Glomerular visceral epithelial cell (primary cell): Measurements from ENCODE around the gene FBRSL1.
"Not testable (repeated sequence)": the region's sequence is repeated elsewhere in the genome, so short reads cannot be mapped to it uniquely, and the experiment has no call there.

ENCODE experiments used
- DNase-seq: peaks from one replicate; pipeline ENCODE4 v3.0.0-alpha.2; 2016; ENCODE audit errors: extremely low spot score

Gene FBRSL1

GRCh38 chr12:132525833-132526455 lies 36.0 kb downstream of the FBRSL1 start:
- DNase-seq: no peak

DNA sequence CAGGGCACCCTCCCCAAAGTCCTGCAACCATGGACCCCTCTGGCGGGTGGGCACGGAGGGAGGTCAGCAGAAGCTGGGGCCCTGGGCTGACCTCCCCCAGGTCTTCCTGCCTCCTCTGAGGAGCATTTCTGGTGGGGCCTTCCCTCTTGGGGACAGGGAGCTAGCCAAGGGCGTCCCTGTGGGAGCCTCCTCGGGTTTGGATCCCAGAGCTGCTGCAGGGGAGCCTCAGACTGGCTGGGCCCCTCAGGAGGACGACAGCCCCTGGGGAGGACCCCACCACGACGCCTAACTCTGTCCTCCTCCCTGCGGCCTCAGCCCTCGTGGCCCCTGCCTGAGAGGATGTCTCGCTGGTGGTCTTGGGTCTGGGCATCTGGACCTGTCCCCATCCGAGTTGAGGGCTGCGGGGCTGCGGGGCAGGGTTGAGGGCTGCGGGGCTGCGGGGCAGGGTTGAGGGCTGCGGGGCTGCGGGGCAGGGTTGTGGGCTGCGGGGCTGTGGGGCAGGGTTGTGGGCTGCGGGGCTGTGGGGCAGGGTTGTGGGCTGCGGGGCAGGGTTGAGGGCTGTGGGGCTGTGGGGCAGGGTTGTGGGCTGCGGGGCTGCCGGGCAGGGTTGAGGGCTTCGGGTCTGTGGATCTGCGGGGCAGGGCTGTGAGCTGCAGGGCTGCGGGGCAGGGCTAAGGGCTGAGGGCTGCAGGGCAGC lies 37.4 kb downstream of the FBRSL1 start:
- no peak for DNase-seq

DNA sequence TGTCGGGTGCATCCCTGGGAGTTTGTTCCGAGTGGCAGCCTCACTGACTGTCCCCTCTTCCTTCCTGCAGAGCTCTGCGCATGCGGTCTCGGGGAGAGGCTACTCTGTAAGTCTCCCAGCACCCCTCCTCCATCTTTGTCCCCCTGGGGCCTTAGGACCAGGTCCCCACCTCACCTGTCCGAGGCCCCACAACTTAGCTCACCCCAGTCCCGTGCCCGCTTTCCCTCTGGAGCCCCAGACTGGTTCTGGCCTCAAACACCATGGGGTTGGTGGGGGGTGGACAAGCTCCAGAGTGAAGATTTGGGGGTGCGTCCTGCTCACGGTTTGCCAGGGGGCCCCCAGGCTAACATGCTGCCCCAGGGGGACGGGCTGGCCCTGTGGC lies 37.9 kb downstream of the FBRSL1 start:
- no peak for DNase-seq

- no peak for DNase-seq
Observed at GRCh38 chr12:132528564-132529106, 38.7 kb downstream of the FBRSL1 start.

GRCh38 chr12:132529156-132529839 lies 39.3 kb downstream of the FBRSL1 start:
- DNase-seq: no peak

DNA sequence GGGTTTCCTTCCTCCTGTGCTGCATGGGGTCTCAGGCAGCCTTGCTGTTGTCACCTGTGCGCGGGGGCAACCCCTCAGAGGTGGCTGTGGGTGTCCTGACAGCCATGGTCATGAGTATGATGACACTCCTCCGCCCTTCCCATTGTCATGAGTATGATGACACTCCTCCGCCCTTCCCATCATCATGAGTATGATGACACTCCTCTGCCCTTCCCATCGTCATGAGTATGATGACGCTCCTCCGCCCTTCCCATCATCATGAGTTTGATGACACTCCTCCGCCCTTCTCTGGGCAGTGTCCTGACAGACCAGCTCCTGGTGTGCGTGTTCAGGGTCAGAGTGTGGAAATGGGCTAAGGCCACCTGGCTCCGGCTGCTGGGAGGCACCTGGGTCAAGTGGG lies 40.0 kb downstream of the FBRSL1 start:
- no peak for DNase-seq

DNA sequence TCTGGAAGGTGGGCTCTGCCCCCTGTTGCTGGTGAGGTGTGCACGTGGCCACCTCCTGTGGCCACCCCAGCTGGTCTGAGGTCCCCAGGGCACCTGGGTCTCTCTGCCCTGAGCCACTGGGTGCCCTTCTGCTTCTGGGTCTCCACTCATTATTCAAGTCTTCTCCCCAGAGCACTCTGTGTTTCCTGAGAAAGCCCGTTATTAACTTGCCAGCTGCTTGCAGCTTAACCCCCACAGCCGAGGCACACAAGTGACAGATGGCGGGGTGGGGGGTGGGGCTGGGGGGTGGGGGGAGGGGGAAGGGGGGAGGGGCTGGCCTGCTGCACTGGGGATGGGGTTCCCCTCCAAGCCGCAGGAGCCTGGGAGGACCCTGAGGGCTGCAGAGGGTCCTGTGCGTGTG lies 40.5 kb downstream of the FBRSL1 start:
- no peak for DNase-seq

GRCh38 chr12:132530851-132531250 lies 40.9 kb downstream of the FBRSL1 start:
- DNase-seq: no peak

DNA sequence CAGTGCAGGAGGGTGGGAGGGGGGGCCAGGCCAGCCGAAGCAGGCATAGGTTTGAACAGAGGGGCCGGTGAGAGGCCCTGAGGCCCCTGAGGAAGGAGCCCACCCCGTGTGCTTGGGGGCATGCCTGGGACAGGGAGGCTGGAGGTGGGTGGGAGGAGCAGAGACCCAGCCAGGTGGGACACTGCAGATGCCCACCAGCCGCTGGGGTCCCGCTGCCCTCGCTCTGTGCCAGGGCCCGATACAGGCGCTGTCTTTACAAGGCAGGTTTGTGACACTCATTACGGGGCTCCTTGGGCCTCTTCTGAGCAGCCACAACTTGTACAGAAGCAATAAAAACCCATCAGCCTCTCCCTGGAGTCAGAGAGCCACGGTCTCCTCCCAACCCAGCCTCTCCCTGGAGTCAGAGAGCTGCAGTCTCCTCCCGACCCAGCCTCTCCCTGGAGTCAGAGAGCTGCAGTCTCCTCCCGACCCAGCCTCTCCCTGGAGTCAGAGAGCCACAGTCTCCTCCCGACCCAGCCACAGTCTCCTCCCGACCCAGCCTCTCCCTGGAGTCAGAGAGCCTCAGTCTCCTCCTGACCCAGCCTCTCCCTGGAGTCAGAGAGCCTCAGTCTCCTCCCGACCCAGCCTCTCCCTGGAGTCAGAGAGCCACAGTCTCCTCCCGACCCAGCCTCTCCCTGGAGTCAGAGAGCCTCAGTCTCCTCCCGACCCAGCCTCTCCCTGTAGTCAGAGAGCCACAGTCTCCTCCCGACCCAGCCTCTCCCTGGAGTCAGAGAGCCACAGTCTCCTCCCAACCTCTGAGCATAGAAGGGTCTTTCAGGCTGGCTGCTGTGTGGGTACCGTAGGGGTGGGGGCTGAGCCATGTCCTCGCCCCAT lies 43.0 kb downstream of the FBRSL1 start:
- not testable (repeated sequence) for DNase-seq

- no peak for DNase-seq
Observed at GRCh38 chr12:132533584-132533958, 43.6 kb downstream of the FBRSL1 start.

DNA sequence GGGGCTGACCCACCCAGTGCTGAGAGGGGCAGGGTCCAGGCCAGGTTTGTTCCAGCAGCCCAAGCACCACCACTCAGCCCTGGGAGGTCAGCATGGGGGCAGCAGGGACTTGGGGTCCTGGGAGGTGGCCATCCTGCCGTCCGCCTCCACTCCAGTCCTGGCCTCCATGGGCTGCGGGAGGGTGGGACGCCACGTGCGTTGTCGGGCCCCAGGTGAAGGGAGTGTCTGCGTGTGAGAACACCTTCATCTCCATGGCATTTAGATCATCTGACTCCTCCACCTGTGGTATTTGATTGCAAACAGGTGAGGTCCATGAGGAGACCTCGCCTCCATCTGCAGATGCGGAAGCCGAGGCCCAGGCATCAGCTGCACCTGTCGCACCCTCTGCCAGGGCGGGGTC lies 44.1 kb downstream of the FBRSL1 start:
- no peak for DNase-seq

DNA sequence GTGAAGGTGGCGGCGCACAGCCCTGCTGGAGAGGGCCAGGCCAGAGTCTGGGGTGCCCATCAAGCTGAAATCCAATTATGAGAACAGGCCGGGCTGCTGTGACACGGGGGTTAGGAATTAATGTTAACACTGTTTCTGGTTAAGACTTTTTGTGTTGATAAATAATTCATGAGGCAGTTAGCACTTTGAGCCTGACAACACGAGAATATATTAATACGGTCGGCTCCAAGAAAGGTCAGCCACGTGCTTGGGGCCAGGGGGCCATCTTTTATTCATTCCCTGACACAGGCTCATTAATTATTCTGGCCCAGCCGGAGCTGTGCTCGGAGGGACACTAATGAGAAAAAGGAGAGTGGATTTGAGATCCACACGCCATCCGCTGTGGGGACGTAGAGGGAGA lies 45.1 kb downstream of the FBRSL1 start:
- DNase-seq: no peak

GRCh38 chr12:132536102-132536876 lies 46.3 kb downstream of the FBRSL1 start:
- DNase-seq: no peak

DNA sequence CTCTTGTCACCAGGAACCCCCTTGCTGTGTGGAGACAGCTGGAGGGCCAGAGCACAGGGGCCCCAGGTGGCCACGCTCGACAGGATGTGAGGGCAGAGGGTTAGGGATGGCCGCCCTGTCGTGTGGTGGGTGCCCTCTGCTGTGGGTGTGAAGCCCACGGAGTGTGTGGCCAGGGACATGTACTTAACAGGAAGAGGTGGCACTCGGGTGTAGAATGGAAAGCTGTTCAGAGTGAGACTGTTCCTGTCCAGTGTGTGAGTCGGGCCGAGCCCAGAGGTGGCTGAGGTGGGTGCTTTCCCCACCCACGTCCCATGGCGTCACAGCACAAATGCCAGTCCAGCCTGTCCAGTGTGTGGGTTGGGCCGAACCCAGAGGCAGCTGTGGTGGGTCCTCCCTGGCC lies 47.1 kb downstream of the FBRSL1 start:
- no peak for DNase-seq

DNA sequence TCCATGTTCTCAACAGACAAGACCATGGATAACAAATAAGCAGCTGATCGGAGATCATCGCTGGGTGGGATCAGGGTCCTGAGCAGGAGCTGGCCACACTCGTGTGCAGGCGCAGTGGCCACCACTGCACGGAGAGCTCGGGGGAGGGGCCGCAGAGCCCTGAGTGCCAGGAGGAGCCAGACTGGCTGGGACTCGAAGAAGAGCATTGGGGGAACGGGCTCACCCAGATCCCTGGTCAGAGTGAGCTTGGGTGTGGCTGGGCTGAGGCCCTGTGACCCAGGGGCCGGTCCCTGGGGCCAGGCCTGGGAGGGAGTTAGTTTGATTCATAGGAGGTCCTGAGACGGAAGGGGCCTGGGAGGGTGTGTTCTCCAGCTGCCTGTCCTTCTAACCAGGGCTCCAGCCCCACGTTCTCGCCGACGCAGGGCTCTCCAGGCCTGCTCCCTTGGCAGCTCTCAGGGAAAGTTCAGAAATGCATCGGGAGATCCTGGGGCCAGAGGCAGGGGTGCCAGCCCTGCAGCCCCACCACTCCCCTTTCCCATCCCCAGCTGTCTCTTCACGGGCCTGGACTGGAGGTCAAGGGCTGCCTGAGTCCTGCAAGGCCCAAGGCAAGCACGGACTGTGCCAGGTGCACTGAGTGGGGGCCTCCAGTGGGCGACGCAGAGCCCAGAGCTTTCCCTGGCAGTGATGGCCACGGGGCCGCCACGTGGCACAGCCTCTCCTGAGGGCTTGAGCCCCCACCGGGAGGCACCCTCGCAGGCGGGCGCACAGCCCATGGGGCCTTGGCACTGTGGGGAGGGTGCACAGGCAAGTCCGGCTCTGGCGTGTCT lies 48.1 kb downstream of the FBRSL1 start:
- DNase-seq: no peak

- DNase-seq: no peak
Observed at GRCh38 chr12:132538663-132538990, 48.7 kb downstream of the FBRSL1 start.

GRCh38 chr12:132539016-132539773 lies 49.2 kb downstream of the FBRSL1 start:
- no peak for DNase-seq

- DNase-seq: no peak
Observed at GRCh38 chr12:132540436-132540835, 50.5 kb downstream of the FBRSL1 start.

DNA sequence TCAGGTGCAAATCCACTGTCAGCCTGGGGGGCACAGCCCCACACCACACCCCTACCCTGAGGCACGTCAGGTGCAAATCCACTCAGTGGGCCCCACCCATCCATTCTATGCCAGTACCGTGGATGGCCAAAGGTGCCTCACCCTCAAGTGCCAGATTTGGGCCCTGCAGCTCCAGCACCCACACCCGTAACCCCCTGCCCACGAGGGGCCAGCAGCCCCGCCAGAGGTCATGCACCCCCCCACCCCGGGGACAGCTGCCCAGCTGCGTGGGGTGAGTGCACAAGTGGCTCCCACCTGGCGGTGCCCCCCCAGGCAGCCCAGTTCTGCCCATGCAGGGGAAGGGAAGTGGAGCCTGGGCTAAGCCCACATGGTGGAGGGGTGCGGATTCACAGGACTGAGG lies 51.2 kb downstream of the FBRSL1 start:
- no peak for DNase-seq

GRCh38 chr12:132541996-132542395 lies 52.0 kb downstream of the FBRSL1 start:
- no peak for DNase-seq
